Common myeloid progenitor, CD34-positive (primary cell): ENCODE results near the gene PI4KA.
"Not testable (repeated sequence)": the region's sequence is repeated elsewhere in the genome, so short reads cannot be mapped to it uniquely, and the experiment has no call there.

ENCODE experiments used
- CTCF ChIA-PET: fragments of 350-600 bp; sonication (Branson Sonifier 250); formaldehyde crosslinking; loops from one replicate; lab custom pipeline; 2021; ENCODE audit warnings: antibody characterized with exemption; lab: Charles Lee
- POLR2A ChIA-PET: fragments of 350-600 bp; sonication (Branson Sonifier 250); formaldehyde crosslinking; loops from one replicate; lab custom pipeline; 2021; ENCODE audit warnings: antibody characterized with exemption; lab: Charles Lee
- DNase-seq, 3 donors: peaks; one replicate each; pipeline versions ENCODE4 v3.0.0 to v3.0.0-alpha.2; 2013
- H3K27ac ChIP-seq, 2 experiments: 1 replicate in 1 of 2; 2 replicates in 1 of 2; pipeline ENCODE4 v1.7.0; 2013; ENCODE audit warnings: inconsistent platforms in 2 of 2, low read length in 2 of 2, mild to moderate bottlenecking in 2 of 2, low read depth in 1 of 2, moderate library complexity in 1 of 2; ENCODE audit not compliant: severe bottlenecking in 2 of 2, insufficient read depth in 1 of 2, poor library complexity in 1 of 2
- H3K27me3 ChIP-seq, 5 experiments: replicated peaks in 2 of 5; 1 replicate in 3 of 5; 2 replicates in 2 of 5; pipeline versions ENCODE4 v1.6.1 to v1.7.0; 2013; ENCODE audit warnings: low read length in 4 of 5, mild to moderate bottlenecking in 2 of 5, moderate library complexity in 2 of 5, inconsistent platforms in 1 of 5; ENCODE audit not compliant: insufficient read depth in 5 of 5, control insufficient read depth in 4 of 5
- H3K36me3 ChIP-seq, 4 experiments: 1 replicate in 2 of 4; 2 replicates in 2 of 4; pipeline versions ENCODE4 v1.6.1 to v1.7.0; 2013; ENCODE audit warnings: low read length in 3 of 4, control low read depth in 1 of 4, mild to moderate bottlenecking in 1 of 4; ENCODE audit not compliant: control insufficient read depth in 4 of 4, insufficient read depth in 4 of 4
- H3K4me1 ChIP-seq, 4 experiments: 1 replicate in 3 of 4; 2 replicates in 1 of 4; pipeline versions ENCODE4 v1.6.1 to v1.7.1; 2013; ENCODE audit warnings: low read length in 3 of 4, mild to moderate bottlenecking in 3 of 4, control low read depth in 1 of 4, inconsistent platforms in 1 of 4, moderate library complexity in 1 of 4; ENCODE audit not compliant: control insufficient read depth in 4 of 4, insufficient read depth in 4 of 4; ENCODE audit errors: control extremely low read depth in 1 of 4
- H3K4me3 ChIP-seq, 7 experiments: 1 replicate in 4 of 7; 2 replicates in 3 of 7; pipeline versions ENCODE4 v1.5.1 to v1.7.0; 2013; ENCODE audit warnings: mild to moderate bottlenecking in 7 of 7, low read length in 6 of 7, moderate library complexity in 6 of 7, inconsistent platforms in 2 of 7, low read depth in 2 of 7, control low read depth in 1 of 7; ENCODE audit not compliant: insufficient read depth in 4 of 7, control insufficient read depth in 1 of 7; ENCODE audit errors: extremely low read depth in 1 of 7
- H3K9me3 ChIP-seq, 5 experiments: 1 replicate in 4 of 5; 2 replicates in 1 of 5; pipeline versions ENCODE4 v1.6.1 to v1.7.1; 2013; ENCODE audit warnings: low read length in 4 of 5, mild to moderate bottlenecking in 2 of 5, inconsistent platforms in 1 of 5, low read depth in 1 of 5, moderate library complexity in 1 of 5; ENCODE audit not compliant: control insufficient read depth in 4 of 5, insufficient read depth in 2 of 5; ENCODE audit errors: control extremely low read depth in 1 of 5
- WGBS: methylation state at CpG from one replicate; pipeline ENCODE4 v1.1.5; 2013; ENCODE audit not compliant: insufficient coverage; 5-methylcytosine and 5-hydroxymethylcytosine counted together

Gene PI4KA

GRCh38 chr22:20735356-20736162, 123.1 kb downstream of the PI4KA start:
- Histone ChIP-seq H3K36me3 (peaks cover 0 to 15% (median 9%) of the 10 kb centered on the region in 4 experiments), H3K4me1 (peaks cover 0 to 29% (median 18%) of the 10 kb centered on the region in 4 experiments)
- H3K27me3 ChIP-seq, CTCF ChIA-PET, DNase-seq, POLR2A ChIA-PET, H3K4me3 ChIP-seq, H3K27ac ChIP-seq, H3K9me3 ChIP-seq: not testable (repeated sequence)
- 93% methylated on average over 3 of the region's 15 CpGs for WGBS

- WGBS, result 100% methylated on average over 1 of the region's 8 CpGs
- H3K27me3 ChIP-seq, H3K4me3 ChIP-seq, H3K27ac ChIP-seq, POLR2A ChIA-PET, CTCF ChIA-PET, H3K9me3 ChIP-seq, DNase-seq: not testable (repeated sequence)
- peaks cover 0 to 10% (median 4%) of the 10 kb centered on the region in 4 experiments for H3K4me1 ChIP-seq
- peaks cover 10 to 41% (median 23%) of the 10 kb centered on the region in 4 experiments for H3K36me3 ChIP-seq
Observed at GRCh38 chr22:20732431-20732830, 126.2 kb downstream of the PI4KA start.

- CTCF ChIA-PET, result interaction anchor here (2.3 kb wide), 1 partner anchor 13 kb away, joined by 7 read pairs; no protein-coding TSS in a partner anchor
- peaks cover 11 to 69% (median 45%) of the 10 kb centered on the region in 4 experiments for H3K36me3 ChIP-seq
Observed at GRCh38 chr22:20729194-20729593, 129.4 kb downstream of the PI4KA start.

GRCh38 chr22:20728523-20729190, 130.0 kb downstream of the PI4KA start:
- Histone ChIP-seq H3K36me3 (peaks cover 11 to 69% (median 45%) of the 10 kb centered on the region in 4 experiments), H3K4me3 (no peak overlapping the region), H3K27ac (no peak overlapping the region), H3K27me3 (no peaks in the 10 kb centered on the region), H3K9me3 (no peaks in the 10 kb centered on the region), H3K4me1 (no peaks in the 10 kb centered on the region)
- DNase-seq, result no peak
- 96% methylated on average over 10 of the region's 10 CpGs for WGBS
- ChIA-PET POLR2A (interaction anchor here (0.6 kb wide), 2 partner anchors 32 to 56 kb away, joined by 3 to 5 read pairs; no protein-coding TSS in a partner anchor), CTCF (no interaction called here)

More at GRCh38 chr22:20729194-20729593, 129.4 kb downstream of the PI4KA start:
- Histone ChIP-seq H3K4me3 (no peak overlapping the region), H3K9me3 (no peaks in the 10 kb centered on the region), H3K27ac (no peak overlapping the region), H3K27me3 (no peaks in the 10 kb centered on the region), H3K4me1 (no peaks in the 10 kb centered on the region)
- POLR2A ChIA-PET, result interaction anchor here (0.6 kb wide), 1 partner anchor 31 kb away, joined by 3 read pairs; no protein-coding TSS in a partner anchor
- 96% methylated on average over 12 of the region's 13 CpGs for WGBS
- DNase-seq, result no peak

GRCh38 chr22:20727118-20728015, 131.2 kb downstream of the PI4KA start:
- DNase-seq, result no peak
- POLR2A ChIA-PET, result no interaction called here
- Histone ChIP-seq H3K27me3 (no peaks in the 10 kb centered on the region), H3K4me1 (peaks cover 0 to 1% (median 0%) of the 10 kb centered on the region in 4 experiments), H3K36me3 (peaks cover 11 to 63% (median 44%) of the 10 kb centered on the region in 4 experiments), H3K4me3 (no peak overlapping the region), H3K27ac (no peak overlapping the region), H3K9me3 (no peaks in the 10 kb centered on the region)
- CTCF ChIA-PET, result no interaction called here
- 90% methylated on average over 13 of the region's 29 CpGs for WGBS

GRCh38 chr22:20725987-20726558, 132.5 kb downstream of the PI4KA start:
- POLR2A ChIA-PET, result no interaction called here
- Histone ChIP-seq H3K27ac (no peak overlapping the region), H3K9me3 (no peaks in the 10 kb centered on the region), H3K36me3 (peaks cover 16 to 64% (median 47%) of the 10 kb centered on the region in 4 experiments), H3K4me1 (peaks cover 0 to 4% (median 0%) of the 10 kb centered on the region in 4 experiments), H3K27me3 (no peaks in the 10 kb centered on the region), H3K4me3 (no peak overlapping the region)
- DNase-seq, result no peak
- CTCF ChIA-PET, result interaction anchor here (0.8 kb wide), 1 partner anchor 162 kb away, joined by 3 read pairs; no protein-coding TSS in a partner anchor
- 95% methylated on average over 11 of the region's 11 CpGs for WGBS
